ENCODE data around the gene SET. TPM values are rescaled to one million over a fixed set of nuclear protein-coding genes. Genes with fewer than 3 reads are reported as not detected.

SET gene
- total RNA-seq, 1 experiment from 2014 or later, result 422 TPM

DNA sequence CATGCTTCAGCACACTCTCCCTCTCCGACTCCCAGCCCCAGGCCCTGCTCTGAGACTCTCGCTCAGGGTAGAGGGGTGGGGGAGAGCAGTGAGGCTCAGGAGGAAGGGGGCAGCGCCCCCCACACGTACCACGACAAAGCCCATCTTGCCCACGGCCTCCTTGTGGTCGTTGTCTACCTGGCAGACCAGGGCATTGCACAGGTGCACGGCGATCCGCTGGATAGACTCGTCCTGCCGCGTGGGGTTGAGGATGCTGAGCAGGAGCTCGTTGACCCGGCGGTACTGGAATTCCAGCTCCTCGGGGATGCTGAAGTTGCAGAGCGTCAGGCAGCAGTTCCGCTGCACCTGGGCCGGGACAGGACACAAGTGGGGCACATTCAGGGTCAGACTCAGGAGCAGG is 53.4 kb downstream of the SET start:
- in situ Hi-C loops (cut with HindIII; ENCODE audit: low pct_unique_long_range_greater_than_20kb, low sequenced_read_pairs) (no loop called here), intact Hi-C loops (cut with micrococcal nuclease; ENCODE audit: unreplicated experiment) (no loop called here)
- no peak overlapping the region for H3K4me3 ChIP-seq (ENCODE audit: low read depth in 2 of 2, low read length in 2 of 2)
- no peaks in the 10 kb centered on the region for H3K36me3 ChIP-seq (ENCODE audit: control insufficient read depth, insufficient read depth, low read length)
- ATAC-seq (no peak), DNase-seq (ENCODE audit: low read depth, low spot score) (no peak)
- no peak overlapping the region for H3K27ac ChIP-seq (ENCODE audit: low read length)
- H3K9me3 ChIP-seq (ENCODE audit: control insufficient read depth, insufficient read depth, low read depth, low read length), result no peaks in the 10 kb centered on the region
- H3K4me1 ChIP-seq (ENCODE audit: control insufficient read depth, insufficient read depth, low read length), result no peaks in the 10 kb centered on the region
- no peaks in the 10 kb centered on the region for H3K27me3 ChIP-seq (ENCODE audit: control insufficient read depth, insufficient read depth, low read length)
- CTCF ChIA-PET, result no interaction called here
- POLR2A ChIA-PET, result no interaction called here
- no peak for TF ChIP-seq POLR2AphosphoS5 (IDR thresholded peaks at IDR 0.05; ENCODE audit: low read depth, low read length)
- TF ChIP-seq SIN3A (IDR thresholded peaks at IDR 0.05; ENCODE audit: borderline replicate concordance, insufficient read depth, low read depth, low read length), result no peak
- TF ChIP-seq, protein P1, sequence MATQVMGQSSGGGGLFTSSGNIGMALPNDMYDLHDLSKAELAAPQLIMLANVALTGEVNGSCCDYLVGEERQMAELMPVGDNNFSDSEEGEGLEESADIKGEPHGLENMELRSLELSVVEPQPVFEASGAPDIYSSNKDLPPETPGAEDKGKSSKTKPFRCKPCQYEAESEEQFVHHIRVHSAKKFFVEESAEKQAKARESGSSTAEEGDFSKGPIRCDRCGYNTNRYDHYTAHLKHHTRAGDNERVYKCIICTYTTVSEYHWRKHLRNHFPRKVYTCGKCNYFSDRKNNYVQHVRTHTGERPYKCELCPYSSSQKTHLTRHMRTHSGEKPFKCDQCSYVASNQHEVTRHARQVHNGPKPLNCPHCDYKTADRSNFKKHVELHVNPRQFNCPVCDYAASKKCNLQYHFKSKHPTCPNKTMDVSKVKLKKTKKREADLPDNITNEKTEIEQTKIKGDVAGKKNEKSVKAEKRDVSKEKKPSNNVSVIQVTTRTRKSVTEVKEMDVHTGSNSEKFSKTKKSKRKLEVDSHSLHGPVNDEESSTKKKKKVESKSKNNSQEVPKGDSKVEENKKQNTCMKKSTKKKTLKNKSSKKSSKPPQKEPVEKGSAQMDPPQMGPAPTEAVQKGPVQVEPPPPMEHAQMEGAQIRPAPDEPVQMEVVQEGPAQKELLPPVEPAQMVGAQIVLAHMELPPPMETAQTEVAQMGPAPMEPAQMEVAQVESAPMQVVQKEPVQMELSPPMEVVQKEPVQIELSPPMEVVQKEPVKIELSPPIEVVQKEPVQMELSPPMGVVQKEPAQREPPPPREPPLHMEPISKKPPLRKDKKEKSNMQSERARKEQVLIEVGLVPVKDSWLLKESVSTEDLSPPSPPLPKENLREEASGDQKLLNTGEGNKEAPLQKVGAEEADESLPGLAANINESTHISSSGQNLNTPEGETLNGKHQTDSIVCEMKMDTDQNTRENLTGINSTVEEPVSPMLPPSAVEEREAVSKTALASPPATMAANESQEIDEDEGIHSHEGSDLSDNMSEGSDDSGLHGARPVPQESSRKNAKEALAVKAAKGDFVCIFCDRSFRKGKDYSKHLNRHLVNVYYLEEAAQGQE (IDR thresholded peaks at IDR 0.05; ENCODE audit: insufficient read depth in 1 of 2, low read depth in 2 of 2, low read length in 1 of 2), result no peak
- TF ChIP-seq TCF7L2 (IDR thresholded peaks at IDR 0.05; ENCODE audit: low read depth, low read length), result no peak
- TF ChIP-seq, protein P2, sequence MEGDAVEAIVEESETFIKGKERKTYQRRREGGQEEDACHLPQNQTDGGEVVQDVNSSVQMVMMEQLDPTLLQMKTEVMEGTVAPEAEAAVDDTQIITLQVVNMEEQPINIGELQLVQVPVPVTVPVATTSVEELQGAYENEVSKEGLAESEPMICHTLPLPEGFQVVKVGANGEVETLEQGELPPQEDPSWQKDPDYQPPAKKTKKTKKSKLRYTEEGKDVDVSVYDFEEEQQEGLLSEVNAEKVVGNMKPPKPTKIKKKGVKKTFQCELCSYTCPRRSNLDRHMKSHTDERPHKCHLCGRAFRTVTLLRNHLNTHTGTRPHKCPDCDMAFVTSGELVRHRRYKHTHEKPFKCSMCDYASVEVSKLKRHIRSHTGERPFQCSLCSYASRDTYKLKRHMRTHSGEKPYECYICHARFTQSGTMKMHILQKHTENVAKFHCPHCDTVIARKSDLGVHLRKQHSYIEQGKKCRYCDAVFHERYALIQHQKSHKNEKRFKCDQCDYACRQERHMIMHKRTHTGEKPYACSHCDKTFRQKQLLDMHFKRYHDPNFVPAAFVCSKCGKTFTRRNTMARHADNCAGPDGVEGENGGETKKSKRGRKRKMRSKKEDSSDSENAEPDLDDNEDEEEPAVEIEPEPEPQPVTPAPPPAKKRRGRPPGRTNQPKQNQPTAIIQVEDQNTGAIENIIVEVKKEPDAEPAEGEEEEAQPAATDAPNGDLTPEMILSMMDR (IDR thresholded peaks at IDR 0.05), result no peak
- no TSS peak for BruUV-seq (replicated peaks)

DNA sequence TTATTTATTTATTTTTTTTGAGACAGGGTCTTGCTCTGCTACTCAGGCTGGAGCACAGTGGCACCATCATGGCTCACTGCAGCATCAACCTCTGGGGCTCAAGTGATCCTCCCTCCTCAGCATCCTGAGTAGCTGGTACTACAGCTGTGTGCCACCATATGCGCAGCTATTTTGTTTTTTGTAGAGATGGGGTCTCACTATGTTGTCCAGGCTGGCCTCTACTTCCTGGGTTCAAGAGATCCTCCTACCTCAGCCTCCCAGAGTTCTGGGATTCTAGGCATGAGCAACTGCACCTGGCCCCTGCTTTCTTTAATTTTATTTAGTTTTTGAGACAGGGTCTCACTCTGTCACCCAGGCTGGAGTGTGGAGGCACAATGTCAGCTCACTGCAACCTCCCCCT is 54.4 kb downstream of the SET start:
- H3K36me3 ChIP-seq (ENCODE audit: control insufficient read depth, insufficient read depth, low read length), result no peaks in the 10 kb centered on the region
- H3K9me3 ChIP-seq (ENCODE audit: control insufficient read depth, insufficient read depth, low read depth, low read length), result no peaks in the 10 kb centered on the region
- no peaks in the 10 kb centered on the region for H3K4me1 ChIP-seq (ENCODE audit: control insufficient read depth, insufficient read depth, low read length)
- ATAC-seq (no peak), DNase-seq (ENCODE audit: low read depth, low spot score) (no peak)
- intact Hi-C loops (cut with micrococcal nuclease; ENCODE audit: unreplicated experiment) (no loop called here), in situ Hi-C loops (cut with HindIII; ENCODE audit: low pct_unique_long_range_greater_than_20kb, low sequenced_read_pairs) (no loop called here)
- H3K27me3 ChIP-seq (ENCODE audit: control insufficient read depth, insufficient read depth, low read length), result no peaks in the 10 kb centered on the region
- ChIA-PET POLR2A (no interaction called here), CTCF (no interaction called here)
- no TSS peak for BruUV-seq (replicated peaks)
- no peak overlapping the region for H3K27ac ChIP-seq (ENCODE audit: low read length)
- no peak overlapping the region for H3K4me3 ChIP-seq (ENCODE audit: low read depth in 2 of 2, low read length in 2 of 2)
- TF ChIP-seq POLR2AphosphoS5 (IDR thresholded peaks at IDR 0.05; ENCODE audit: low read depth, low read length) (no peak), TCF7L2 (IDR thresholded peaks at IDR 0.05; ENCODE audit: low read depth, low read length) (no peak), SIN3A (IDR thresholded peaks at IDR 0.05; ENCODE audit: borderline replicate concordance, insufficient read depth, low read depth, low read length) (no peak)
- TF ChIP-seq, protein P1 (IDR thresholded peaks at IDR 0.05; ENCODE audit: insufficient read depth in 1 of 2, low read depth in 2 of 2, low read length in 1 of 2), result no peak
- TF ChIP-seq, protein P2 (IDR thresholded peaks at IDR 0.05), result no peak

Other genes starting within 250 kb of the SET start
- gene ODF2, start 233.2 kb upstream of the SET start, total RNA-seq (2021; ENCODE audit: unreplicated experiment), result 36.8 TPM
- gene GLE1, start 184.5 kb upstream of the SET start, total RNA-seq (2021; ENCODE audit: unreplicated experiment), result 25.9 TPM
- gene SPTAN1, start 136.6 kb upstream of the SET start, total RNA-seq (2021; ENCODE audit: unreplicated experiment), result 229 TPM
- gene DYNC2I2, start 32.4 kb upstream of the SET start, total RNA-seq (2021; ENCODE audit: unreplicated experiment), result 78.1 TPM
- gene PKN3, start 13.3 kb downstream of the SET start, total RNA-seq (2021; ENCODE audit: unreplicated experiment), result 19.9 TPM
- gene ZDHHC12, start 34.9 kb downstream of the SET start, total RNA-seq (2021; ENCODE audit: unreplicated experiment), result 39.3 TPM
- gene ZER1, start 82.7 kb downstream of the SET start, total RNA-seq (2021; ENCODE audit: unreplicated experiment), result 16.2 TPM
- gene TBC1D13, start 98.0 kb downstream of the SET start, total RNA-seq (2021; ENCODE audit: unreplicated experiment), result 21.3 TPM
- 39.9 TPM for gene ENDOG, start 129.3 kb downstream of the SET start, total RNA-seq (2021; ENCODE audit: unreplicated experiment)
- 38.4 TPM for gene SPOUT1, start 140.6 kb downstream of the SET start, total RNA-seq (2021; ENCODE audit: unreplicated experiment)
- 6.1 TPM for gene KYAT1, start 192.7 kb downstream of the SET start, total RNA-seq (2021; ENCODE audit: unreplicated experiment)
- gene LRRC8A, start 192.9 kb downstream of the SET start, total RNA-seq (2021; ENCODE audit: unreplicated experiment), result 16.4 TPM
- gene PHYHD1, start 231.8 kb downstream of the SET start, total RNA-seq (2021; ENCODE audit: unreplicated experiment), result not detected